ENCODE measurements around the gene ATAD3B.
"Not testable (repeated sequence)": the region's sequence is repeated elsewhere in the genome, so short reads cannot be mapped to it uniquely, and the experiment has no call there.

Gene ATAD3B

DNA sequence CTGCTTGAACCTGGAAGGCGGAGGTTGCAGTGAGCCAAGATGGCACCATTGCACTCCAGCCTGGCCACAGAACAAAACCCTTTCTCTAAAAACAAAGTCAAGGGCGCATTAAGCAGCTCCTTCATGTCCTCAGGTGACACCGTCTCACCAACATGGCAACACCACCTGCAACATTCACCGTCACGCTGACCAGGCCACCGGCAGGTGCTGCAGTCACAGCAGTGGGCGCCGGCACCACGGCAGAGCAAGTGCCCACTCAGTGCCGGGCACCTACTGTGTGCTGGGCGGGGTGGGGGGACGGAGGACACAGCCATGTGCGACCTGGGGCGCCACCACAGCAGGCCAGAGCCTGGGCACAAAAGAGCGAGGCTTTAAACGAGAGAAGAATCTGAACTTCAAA is 12.1 kb downstream of the ATAD3B start:
- no peak for DNase-seq

DNA sequence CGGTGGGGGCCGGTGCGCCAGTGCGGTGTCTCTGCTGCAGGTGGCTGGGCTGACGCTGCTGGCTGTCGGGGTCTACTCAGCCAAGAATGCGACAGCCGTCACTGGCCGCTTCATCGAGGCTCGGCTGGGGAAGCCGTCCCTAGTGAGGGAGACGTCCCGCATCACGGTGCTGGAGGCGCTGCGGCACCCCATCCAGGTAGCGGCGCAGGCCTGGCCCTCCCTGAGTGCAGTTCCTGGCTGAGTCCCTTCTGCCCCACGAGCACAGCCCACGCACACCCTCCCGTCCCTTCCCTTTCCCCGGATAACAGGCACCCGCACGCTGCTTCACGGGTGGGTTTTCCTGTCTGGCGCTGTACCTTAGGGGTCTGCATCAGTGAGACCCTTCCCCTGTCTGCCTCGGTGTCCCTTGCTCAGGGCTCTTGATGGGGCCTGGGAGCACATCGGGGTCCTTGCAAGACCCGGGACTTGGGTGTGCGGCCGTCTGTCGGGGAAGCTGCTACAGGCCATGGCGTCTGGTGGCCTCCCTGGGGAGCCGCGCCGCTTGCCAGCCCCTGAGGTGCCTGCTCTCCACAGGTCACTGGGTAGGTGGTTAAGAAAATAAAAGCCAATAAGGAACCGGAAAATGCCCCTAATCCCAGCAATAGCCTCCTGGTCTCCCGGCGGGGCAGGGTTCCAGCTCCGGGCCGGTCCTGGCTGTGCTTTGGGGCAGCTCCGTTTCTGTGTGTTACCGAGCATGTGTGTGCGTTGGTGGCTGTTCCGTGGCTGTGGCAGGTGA is 13.6 kb downstream of the ATAD3B start:
- DNase-seq, result not testable (repeated sequence)

DNA sequence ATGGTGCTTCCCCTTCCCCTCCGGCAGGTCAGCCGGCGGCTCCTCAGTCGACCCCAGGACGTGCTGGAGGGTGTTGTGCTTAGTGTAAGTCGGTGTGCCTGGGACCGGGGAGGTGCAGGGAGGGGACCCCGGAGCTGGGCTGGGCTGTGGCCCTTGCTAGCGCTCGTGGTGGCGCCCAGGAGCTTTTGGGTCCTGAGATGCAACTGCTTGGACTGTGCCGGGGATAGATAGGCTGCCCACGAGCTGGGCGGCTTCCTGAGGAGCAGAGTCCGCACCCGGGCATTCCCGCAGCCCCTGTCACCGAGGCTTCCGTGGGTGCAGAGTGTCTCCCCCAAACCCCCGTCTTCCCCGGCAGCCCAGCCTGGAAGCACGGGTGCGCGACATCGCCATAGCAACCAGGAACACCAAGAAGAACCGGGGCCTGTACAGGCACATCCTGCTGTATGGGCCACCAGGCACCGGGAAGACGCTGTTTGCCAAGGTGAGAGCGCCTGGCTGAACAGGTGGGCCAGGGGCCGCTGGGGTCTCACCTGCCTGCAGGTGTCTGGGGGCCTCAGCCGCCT is 14.3 kb downstream of the ATAD3B start:
- DNase-seq, result not testable (repeated sequence)

DNA sequence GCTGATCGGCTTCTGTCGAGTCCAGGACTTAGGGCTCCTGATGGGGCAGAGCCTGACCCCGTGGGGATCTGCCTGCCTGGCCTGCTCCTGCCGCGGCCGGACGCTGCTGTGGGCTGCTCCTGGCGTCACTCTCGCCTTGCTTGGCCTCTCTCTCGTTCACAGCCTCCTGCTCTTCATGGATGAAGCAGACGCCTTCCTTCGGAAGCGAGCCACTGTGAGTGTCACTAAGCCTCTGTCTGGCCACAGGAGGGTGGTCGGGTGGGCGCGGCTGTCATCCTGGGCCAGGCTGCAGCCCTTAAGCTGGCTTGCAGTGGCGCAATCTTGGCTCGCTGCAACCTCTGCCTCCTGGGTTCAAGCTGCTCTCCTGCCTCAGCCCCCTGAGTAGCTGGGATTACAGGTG is 16.1 kb downstream of the ATAD3B start:
- DNase-seq, result no peak

DNA sequence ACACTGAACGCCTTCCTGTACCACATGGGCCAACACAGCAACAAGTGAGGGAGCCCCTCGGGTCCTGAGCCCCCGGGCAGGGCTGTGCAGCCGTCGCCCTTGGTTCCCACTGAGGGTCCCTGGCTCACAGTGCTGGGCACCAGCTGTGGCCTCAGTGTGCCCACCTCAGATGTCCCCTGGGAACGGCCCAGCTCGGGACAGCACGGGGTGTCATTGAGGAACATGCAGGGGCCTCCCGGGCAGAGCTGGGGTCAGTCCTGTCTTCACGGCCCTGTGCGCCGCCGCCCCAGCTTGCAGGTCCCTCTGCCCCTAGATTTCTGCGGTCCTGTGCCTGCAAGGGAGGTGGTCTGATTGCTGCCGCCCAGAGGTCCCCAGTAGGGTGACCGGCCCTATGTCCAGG is 17.7 kb downstream of the ATAD3B start:
- DNase-seq, result no peak

DNA sequence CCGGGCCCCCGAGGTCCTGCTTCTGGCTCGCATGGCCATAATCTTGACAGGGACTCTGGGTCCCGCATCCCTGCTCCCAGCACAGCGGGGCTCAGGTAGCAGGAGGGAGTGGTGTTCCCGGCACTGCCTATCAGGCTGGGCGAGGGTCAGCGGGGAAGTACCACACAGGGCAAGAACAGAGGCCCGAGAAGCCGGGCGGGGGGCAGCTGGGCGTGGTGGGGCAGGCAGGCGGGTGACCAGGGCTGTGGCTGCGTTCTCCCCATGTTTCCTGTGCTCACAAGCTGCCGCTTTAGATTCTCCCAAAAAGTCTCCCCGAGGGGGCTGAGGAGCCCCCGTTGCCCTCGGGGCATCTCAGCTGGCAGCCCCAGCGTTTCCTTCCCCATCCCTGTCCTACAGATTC is 18.3 kb downstream of the ATAD3B start:
- no peak for DNase-seq

DNA sequence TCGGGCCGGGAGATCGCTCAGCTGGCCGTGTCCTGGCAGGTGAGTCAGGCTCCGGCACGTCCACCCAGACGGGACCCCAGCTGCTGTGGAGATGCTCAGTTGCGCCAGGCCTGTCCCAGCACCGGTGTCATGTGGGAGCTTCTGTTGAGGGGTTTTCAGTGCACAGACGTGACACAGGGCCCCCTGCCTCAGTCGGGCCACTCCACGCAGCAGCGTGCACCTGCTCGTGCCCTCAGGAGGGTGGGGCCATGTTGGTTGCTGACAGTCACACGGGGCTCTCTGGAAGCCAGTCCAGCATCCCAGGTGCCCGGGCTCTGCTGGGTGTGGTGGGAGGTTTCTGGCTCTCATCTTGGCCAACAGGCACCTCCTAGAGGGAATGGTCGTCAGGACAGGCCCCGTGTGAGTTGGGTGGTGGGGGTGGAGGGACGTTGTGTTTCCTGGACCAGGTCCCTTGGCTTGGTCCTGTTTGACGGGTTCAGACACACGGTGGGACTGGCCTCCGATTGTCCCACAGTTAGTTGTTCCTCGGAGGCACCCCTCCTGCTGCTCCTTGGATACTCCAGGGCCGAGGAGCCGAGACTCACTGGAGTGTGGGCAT is 19.2 kb downstream of the ATAD3B start:
- DNase-seq, result no peak

DNA sequence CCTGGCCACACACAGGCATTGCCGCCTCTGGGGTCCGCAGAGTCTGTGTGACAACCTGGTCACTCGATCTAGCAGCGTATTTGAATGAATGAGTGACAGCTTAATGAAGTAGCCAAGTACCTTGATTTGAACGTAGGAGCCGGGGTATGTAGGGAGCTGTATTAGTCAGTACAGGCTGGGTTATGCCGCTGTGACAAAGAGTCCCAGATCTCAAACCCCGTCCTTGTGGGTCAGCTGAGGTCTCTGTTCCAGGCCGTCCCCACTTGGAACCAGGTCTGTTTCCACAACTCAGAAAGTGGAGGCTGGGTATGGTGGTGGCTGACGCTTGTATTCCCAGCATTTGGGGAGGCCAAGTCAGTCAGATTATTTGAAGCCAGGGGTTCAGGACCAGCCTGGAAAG is 20.0 kb downstream of the ATAD3B start:
- no peak for DNase-seq

DNA sequence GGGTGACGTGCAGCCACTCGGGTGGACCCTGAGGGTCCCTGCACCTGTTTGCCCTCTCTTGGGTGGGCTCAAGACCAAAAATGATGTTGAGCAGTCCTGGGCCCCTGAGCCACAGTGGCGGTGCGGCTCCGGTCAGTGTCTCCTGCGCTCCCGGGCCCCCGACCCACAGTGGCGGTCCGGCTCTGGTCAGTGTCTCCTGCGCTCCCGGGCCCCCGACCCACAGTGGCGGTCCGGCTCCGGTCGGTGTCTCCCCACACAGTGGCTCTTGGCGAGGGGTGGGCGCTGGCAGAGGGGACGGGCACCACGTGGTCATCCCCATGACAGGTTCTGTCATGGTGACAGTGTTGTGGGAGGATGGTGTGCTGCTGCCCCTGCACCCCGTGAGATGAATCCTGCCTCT is 22.7 kb downstream of the ATAD3B start:
- not testable (repeated sequence) for DNase-seq

DNA sequence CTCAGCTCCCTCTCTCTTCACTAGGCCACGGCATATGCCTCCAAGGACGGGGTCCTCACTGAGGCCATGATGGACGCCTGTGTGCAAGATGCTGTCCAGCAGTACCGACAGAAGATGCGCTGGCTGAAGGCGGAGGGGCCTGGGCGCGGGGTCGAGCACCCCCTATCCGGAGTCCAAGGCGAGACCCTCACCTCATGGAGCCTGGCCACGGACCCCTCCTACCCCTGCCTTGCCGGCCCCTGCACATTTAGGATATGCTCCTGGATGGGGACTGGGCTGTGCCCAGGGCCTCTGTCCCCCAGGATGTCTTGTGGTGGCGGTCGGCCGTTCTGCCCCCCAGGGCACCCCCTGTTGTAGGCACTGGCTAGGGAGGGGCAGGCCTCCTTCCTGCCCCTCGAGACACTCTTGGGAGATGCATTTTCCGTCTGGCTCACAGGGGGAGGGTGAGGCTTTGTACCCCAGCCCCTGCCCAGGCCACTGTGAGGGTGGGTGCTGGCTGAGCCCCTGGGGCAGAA is 24.0 kb downstream of the ATAD3B start:
- not testable (repeated sequence) for DNase-seq

DNA sequence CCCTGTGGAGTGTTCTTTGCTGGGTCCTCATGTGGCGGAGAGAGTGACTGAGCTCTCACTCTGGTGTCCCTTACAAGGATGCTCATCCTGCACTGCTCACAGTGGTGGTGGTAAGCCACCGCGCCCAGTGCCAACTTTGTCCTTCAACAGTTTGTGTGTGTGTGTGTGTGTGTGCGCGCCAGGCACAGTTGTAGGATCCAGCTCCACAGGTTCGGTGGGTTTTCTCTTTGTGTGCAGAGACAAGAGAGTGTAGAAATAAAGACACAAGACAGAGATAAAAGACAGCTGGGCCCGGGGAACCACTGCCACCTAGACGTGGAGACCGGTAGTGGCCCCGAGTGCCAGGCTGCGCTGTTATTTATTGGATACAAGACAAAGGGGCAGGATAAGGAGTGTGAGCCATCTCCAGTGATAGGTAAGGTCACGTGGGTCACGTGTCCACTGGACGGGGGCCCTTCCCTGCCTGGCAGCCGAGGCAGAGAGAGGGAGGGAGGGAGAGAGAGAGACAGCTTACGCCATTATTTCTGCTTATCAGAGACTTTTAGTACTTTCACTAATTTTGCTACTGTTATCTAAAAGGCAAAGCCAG is 33.3 kb downstream of the ATAD3B start:
- DNase-seq, result peak; percentile 73

DNA sequence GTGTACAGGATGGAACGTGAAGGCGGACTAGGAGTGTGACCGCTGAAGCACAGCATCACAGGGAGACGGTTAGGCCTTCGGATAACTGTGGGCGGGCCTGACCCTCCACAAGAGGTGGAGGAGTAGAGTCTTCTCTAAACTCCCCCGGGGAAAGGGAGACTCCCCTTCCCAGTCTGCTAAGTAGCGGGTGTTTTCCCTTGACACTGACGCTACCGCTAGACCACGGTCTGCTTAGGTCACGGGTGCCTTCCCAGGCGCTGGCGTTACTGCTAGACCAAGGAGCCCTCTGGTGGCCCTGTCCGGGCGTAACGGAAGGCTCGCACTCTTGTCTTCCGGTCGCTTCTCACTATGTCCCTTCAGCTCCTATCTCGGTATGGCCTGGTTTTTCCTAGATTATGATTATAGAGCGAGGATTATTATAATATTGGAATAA is 33.8 kb downstream of the ATAD3B start:
- not testable (repeated sequence) for DNase-seq

DNA sequence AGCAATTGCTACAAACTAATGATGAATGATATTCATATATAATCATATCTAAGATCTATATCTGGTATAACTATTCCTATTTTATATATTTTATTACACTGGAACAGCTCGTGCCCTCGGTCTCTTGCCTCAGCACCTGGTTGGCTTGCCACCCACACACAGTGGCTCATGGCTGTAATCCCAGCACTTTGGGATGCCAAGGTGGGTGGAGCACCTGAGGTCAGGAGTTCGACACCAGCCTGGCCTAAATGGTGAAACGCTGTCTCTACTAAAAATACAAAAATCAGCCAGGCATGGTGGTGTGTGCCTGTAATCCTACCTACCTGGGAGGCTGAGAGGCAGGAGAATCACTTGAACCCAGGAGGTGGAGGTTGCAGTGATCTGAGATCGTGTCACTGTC is 34.2 kb downstream of the ATAD3B start:
- DNase-seq, result not testable (repeated sequence)

DNA sequence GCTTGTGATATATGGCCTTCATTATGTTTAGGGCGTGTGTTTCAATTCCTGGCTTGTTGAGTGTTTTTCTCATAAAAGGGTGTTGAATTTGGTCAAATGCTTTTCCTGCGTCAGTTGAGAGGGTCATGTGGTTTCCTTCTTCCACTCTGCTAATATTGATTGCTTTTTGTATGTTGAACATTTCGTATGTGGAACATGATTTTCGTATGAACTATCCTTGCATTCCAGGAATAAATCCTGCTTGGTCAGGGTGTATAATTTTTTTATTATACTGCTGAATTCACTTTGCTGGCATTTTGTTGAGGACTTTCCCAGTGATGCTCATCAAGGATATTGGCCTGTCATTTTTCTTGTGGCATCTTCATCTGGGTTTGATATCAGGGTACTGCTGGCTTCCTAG is 35.7 kb downstream of the ATAD3B start:
- DNase-seq, result no peak

DNA sequence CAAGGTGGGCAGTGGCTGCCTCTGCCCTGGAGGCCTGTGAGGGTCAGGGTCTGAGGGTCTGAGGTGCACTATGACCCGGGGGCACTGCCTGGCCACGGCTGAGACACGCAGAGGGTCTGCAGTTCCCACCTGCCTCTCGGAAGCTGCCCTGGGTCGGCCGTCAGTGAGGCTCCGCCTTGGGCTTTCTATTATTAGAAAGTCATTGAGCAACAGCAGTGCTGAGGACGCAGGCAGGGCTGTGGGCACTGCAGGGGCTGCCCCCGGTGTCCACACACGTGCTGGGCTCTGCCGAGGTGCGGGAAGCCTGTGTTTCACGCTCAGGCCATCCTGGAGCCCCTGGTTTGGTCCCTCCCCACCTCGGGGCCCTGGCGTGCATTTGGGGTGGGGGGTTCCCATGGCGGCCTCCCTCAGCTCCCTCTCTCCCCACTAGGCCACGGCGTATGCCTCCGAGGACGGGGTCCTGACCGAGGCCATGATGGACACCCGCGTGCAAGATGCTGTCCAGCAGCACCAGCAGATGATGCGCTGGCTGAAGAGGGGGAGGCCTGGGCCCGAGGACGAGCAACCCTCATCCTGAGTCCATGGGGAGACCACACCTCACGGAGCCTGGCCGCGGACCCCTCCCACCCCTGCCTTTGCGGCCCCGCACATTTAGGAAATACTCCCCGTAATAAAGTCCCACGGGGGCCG is 37.4 kb downstream of the ATAD3B start:
- DNase-seq, result not testable (repeated sequence)

DNA sequence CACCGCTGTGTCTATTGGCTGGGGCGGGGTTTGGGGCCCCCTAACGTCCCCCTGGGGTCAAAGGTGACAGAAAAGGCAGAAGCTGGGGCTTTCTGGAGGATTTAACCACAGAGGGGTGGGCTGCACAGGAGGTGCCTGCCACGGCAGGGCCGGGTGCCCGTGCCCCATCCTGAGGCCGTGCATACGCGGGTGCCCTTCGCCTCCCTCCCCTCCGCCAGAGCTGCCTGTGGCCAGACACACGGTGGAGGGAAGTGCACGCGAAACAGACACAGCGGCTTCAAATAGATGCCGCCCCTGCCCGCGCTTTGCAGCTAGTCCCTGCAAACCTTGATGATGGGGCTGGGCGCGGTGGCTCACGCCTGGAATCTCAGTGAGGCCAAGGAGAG is 37.9 kb downstream of the ATAD3B start:
- not testable (repeated sequence) for DNase-seq

DNA sequence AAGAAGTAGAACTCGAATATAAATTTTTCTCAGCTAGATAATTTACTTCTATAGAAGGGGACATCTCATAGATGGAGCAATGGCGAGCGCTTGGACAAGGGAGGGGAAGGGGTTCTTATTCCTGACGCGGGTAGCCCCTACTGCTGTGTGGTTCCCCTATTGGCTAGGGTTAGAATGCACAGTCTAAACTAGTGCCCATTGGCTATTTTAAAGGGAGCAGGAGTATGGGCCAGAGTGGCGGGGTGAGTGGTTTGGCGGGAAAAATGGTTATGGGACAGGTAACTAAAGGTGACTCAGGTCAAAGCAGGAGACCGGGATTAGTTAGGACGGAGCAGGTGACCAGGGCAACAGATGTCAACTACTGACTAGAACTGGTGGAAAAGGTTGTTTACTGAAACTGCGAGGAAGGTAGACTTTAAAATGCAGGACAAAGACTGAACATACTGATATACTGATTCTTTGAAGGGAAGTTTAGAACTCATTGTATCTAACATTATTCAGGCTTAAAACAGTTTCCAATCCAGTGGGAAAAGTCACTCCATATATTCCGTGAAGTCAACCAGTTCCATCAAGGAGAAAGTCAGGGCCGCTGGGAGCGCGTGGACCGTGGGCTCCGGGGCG is 39.5 kb downstream of the ATAD3B start:
- no peak for DNase-seq

DNA sequence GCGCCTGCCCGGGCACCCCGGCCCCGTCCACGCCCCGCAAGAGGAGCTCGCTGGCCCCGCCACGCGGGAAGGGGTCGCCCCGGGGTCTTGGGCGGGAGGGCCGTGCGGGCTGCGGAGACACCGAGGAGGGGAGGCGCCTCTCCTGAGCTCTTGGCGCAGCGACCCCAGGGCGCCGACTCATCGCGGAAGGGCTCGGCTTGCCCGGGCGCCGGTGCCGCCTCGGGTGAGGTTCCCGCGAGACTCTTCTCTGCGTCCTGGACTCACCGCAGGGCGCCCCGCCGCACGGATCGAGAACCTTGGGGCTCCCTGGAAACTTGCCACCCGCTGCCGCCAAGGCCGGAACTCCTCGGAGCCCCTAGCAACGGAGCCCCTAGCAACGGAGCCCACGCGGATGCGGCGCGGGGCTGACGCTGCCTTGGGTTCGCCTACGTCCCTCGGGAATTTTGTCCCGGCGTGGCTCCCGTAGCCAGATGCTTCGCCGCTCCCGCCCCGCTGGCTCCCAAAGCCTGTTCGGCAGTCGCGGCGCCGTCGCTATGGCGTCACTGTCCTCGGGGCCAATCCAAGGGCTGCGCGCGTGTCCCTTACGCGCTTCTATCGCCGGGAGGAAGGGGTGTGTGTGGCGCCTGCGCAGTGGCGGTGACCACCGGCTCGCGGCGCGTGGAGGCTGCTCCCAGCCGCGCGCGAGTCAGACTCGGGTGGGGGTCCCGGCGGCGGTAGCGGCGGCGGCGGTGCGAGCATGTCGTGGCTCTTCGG is 40.1 kb downstream of the ATAD3B start, which contains the start of gene ATAD3A:
TSS of gene ATAD3A (plus strand) at position 630 of the 753 bp plus-strand sequence. CDS start at position 737, 107 bp downstream.
- DNase-seq, result peak; percentile 96

DNA sequence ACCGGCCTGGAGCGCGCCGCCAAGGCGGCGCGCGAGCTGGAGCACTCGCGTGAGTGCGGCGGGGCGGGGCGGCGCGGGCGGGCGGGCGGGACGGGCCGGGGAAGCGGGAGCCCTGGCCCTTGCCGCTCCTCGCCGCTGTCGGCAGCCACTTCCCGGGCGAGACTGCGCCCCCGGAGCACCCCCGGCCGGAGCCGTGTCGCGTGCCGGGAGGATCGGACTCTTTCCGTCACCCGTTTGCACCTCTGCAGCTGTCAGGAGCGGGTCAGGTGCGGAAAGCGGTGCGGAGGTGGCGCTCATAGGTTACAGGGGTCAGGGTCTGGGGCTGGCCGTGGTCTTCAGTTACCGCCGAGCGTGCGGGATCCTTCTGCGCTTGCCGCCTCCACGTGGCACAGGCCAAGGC is 40.9 kb downstream of the ATAD3B start:
- DNase-seq, result not testable (repeated sequence)

DNA sequence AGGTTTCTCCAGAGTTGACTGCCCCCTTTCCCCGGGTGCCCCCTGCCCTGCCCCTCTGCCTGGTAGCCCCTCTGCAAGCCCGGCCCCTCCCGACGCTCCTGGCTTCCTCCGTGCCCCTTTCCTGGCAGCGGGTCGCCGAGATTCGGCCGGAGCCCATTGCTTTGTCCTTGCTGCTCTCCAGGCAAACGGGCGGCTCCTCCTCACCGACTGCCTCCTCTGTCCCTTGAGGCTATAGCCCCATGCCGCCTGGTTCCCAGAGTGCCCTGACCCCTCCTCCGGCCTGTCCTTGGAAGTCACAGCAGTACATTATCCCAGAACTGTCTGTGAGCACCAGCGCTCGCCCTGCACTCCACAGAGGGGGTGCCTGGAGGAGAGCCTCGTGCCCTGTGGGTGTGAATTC is 42.1 kb downstream of the ATAD3B start:
- not testable (repeated sequence) for DNase-seq

DNA sequence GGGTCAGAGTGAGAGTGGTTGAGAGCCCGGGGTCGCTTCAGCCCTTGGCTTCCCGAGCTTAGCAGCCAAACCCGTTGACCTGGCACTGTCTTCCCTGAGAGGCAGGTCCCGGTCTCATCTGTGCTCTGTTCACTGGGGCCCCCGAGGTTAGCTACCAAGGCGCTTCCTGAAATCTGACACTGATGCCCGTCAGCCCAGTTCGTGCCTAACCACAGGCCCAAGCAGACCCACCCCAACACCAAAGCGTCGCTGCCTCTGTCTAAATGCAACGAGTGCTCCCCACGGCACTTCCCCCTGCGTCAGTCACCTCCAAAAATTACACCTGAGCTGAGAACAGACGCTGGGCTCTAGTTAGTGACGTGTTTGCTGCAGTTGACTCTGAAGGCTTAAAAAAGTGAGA is 42.8 kb downstream of the ATAD3B start:
- not testable (repeated sequence) for DNase-seq

DNA sequence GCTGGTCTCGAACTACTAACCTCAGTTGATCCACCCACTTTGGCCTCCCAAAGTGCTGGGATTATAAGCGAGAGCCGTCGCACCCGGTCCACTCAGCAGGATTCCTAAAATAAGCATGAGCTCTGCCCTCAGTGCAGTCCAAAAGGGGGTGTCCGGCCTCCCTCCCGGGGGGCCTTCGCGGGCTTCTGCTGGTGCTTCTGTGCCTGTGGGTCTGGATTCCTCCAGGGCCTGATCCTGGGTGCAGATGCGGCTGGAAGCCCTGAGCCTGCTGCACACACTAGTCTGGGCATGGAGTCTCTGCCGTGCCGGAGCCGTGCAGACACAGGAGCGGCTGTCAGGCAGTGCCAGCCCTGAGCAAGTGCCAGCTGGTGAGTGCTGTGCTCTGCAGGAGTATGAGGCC is 45.4 kb downstream of the ATAD3B start:
- not testable (repeated sequence) for DNase-seq
